CD4-positive, alpha-beta T cell treated with Interleukin-17A for 4 hours (primary cell): Measurements from ENCODE around the gene ANXA8.
"Not testable (repeated sequence)": the region's sequence is repeated elsewhere in the genome, so short reads cannot be mapped to it uniquely, and the experiment has no call there.

Source experiments
- DNase-seq: peaks from one replicate; pipeline ENCODE4 v3.0.0-alpha.2; 2020; ENCODE audit warnings: mixed read lengths

The ANXA8 gene

DNA sequence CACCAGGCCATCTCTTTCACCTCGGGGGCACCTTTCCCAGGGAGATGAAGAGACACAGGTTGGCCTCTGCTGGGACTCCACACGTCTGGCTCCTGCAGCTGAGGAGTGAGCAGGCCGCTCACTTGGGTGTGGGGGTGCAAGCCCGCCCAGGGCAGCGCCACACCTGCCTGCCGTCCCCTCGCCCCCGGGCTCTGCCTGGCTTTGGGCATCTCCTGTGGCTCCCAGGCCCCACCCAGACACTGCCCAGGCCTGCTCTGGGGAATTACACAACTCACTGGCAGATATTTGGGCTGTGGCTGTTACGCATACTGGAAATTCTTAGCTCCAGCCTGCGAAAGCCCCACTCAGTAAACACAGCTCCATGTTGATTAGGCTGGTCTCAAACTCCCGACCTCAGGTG lies at the start of gene ANXA8:
TSS of gene ANXA8 (minus strand) at position 193 of the 400 bp plus-strand sequence. CDS start at position 11, 182 bp downstream.
- DNase-seq: not testable (repeated sequence)

GRCh38 chr10:47523475-47523874 lies 39.6 kb upstream of the ANXA8 start, which contains the start of gene AGAP9:
Gene AGAP9, minus strand, starts transcription at chr10:47523638. Its CDS starts 112 bp downstream, at chr10:47523526.
- DNase-seq: not testable (repeated sequence)

GRCh38 chr10:47502313-47502712 lies 18.4 kb upstream of the ANXA8 start:
- DNase-seq: not testable (repeated sequence)

- not testable (repeated sequence) for DNase-seq
Measured at GRCh38 chr10:47494226-47494625, 10.3 kb upstream of the ANXA8 start.

- DNase-seq: not testable (repeated sequence)
Measured at GRCh38 chr10:47491600-47491999, 7.7 kb upstream of the ANXA8 start, which contains the start of gene FAM25G. Gene FAM25G, minus strand, starts transcription at chr10:47491700. Its CDS starts 26 bp downstream, at chr10:47491674.

DNA sequence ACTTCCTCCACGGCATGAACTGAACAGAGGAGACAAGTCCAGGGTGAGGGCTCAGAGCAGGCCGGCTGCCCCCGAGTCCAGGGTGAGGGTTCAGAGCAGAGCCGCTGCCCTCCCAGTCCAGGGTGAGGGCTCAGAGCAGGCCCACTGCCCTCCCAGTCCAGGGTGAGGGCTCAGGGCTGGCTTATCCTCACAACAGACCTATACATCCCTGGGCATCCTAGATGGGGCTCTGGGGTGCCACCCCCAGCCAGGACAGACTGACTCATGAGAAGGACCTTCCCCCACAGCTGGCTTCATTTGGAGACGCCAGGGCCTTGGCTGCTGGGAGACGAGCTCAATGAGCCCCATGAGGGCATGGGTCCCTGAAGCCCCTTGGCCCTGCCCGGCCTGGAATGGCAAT lies 5.7 kb upstream of the ANXA8 start:
- not testable (repeated sequence) for DNase-seq

DNA sequence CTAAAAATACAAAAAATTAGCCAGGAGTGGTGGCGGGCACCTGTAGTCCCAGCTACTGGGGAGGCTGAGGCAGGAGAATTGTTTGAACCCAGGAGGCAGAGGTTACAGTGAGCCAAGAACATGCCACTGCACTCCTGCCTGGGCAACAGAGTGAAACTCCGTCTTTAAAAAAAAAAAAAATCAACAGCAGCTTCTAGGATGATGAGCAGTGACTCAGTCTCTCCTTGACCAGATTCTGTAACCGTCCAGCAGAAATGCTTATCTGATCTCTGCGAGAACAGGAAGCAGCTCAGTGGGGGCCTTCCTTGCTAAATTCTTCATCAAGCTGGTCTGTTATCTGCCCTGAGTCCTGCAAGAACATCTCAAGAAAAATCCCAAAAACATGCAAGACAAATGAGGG lies 2.0 kb upstream of the ANXA8 start:
- not testable (repeated sequence) for DNase-seq

GRCh38 chr10:47484786-47485185 lies 871 bp upstream of the ANXA8 start:
- not testable (repeated sequence) for DNase-seq

DNA sequence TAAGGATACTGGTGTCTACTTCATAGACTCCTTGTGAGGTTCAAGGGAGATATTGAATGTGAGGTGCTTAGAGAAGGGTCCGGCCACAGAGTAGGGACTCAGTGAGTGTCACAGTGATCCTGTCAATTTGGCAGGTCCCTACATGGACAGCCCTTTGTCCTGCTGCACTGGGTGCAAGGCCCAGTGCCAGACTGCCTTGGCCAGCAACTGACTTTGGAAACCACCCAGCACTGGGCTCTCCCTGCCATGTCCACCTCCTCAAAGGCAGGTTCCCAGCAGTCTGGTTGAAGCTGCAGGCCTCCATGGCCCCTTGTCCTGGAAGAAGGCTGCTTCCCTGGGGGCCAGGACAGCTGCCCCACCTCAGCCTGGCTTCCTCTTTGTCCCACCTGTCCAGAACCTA lies 1.5 kb downstream of the ANXA8 start:
- not testable (repeated sequence) for DNase-seq

DNA sequence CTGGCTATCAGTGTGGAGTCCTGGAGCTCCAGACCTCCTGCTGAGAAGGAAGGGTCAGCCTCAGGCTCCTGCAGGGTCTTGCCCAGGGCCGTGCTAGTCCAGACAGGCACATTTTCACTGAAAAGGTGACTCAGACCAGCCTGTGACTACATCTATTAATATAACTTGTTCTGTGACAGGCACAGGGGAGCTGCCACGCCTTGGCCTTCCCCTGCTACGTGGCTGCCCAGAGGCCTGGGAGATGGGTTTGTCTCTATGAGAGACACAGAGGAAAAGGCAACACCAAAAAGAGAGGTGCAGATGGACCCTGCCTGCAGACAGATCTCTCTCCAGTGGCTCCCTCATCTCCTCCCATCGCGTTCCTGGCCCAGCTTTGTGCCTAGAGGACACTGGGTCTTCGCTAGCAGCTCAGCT lies 2.1 kb downstream of the ANXA8 start:
- DNase-seq: not testable (repeated sequence)

DNA sequence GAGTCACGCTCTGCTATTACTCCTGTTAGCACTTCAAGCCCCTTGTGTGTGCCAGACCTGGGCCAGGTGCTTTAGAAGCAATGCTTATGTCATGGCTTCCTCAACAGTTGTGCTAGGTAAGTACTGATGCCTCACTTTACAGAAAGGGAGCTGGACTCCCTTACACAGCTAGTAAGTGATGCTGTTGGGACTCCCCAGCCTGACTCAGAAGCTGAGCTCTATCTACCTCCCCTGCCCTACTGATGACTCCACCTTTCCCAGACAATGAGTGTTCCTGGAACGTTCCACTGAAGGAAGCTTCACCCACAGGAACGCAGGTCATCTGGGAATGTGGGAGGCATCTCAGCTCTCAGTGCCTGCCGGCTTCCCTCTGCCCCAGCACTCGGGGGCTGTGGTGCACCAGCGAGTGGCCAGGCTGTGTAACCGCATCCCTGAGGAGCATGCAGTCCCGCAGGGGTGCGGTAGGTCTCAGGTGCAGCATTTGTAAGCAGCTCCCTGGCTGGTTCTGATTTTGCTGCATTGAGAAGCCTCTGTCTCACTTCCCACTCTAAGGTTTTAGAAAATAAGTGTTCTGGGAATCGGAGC lies 2.6 kb downstream of the ANXA8 start:
- DNase-seq: not testable (repeated sequence)

DNA sequence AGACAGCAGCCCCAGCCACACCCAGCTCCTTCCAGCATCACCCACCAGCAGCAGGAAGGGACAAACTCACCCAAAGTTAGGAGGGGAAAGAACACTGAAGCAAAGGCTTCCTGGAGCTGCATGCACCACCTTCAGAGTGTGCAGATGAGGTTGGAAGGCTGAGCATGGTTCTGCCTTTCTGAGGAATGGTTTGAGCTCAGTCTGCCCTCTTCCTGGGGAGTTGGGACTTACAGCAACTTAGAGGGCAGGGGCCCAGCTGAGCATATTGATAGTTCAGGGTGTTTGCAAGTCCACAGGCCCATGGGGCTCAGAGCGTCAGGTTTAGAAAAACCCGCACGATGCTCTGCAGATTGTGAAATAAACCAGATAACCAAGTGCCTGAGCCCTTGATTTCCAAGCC lies 3.8 kb downstream of the ANXA8 start:
- not testable (repeated sequence) for DNase-seq

DNA sequence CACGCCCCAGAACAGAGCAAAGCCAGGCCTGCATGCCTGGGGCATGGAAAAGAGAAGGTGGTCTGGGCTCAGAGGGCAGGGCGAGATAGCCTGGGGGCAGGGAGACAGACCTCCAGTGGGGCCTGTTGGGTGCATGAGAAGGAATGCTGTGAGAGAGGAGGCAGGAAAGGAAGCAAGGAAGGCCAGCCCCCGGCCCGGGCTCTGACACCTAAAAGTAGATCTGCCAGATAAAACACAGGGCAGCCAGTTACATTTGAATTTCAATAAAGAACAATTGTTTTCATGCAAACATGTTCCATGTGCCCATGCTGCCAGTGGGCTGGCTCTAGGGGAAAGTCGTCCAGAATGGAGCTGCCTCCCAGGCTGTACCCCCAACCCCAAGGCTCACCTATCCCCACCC lies 5.8 kb downstream of the ANXA8 start:
- not testable (repeated sequence) for DNase-seq

- not testable (repeated sequence) for DNase-seq
Measured at GRCh38 chr10:47477078-47477477, 6.8 kb downstream of the ANXA8 start.

DNA sequence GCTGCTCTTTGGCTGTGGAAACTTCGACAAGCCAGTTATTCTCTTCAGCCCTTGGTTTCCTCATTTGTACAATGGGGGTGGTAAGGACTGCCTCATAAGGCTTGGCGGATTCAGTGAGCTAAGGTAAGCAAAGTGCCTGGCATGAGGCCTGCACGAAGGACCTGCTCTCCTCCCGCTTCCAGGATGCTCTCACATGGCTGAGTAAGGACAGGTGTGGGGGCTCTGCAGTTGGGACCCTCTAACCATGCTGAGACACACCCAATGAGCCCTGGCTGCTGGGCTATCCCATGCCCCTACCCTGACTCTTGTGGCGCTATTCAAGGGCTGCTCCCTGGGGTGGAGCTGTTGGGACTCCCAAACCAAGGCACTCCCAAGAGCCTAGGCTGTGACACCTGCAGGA lies 8.8 kb downstream of the ANXA8 start:
- not testable (repeated sequence) for DNase-seq

DNA sequence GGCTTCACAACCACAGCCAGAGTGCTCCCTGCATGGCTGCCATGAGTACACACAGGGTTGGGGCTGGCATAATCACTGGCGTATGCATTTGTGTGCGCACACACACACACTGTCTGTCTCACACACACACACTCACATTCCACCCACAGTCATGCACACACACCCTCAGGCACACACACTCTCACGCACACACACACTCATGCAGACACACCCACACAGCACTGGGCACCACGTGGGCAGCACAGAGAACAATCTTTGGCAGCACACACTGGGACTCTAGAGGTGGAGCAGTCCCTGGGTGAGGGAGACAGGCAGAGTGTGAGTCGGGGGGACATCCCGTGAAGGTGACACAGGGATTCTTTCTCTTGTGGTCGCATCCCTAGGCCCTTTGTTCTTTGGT lies 10.4 kb downstream of the ANXA8 start:
- not testable (repeated sequence) for DNase-seq

DNA sequence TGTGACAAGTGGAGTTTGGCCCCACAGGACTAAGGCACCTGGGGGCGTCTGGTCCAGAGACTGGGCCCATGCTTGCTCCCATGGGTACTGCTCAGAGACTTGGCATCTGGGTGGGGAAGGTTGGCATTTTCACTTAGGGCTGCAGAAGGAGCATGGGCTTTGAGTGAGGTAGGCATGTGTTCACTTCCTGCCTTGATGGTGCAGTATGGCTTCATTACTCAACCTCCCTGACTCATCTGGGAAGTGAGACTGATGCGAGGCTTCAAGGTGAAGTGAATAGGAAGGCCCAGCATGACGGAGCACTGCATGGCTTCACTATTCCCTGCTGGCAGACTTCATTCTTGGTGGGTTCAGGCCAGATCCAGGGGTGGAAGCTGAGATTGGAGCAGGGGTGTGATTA lies 11.3 kb downstream of the ANXA8 start:
- DNase-seq: not testable (repeated sequence)

DNA sequence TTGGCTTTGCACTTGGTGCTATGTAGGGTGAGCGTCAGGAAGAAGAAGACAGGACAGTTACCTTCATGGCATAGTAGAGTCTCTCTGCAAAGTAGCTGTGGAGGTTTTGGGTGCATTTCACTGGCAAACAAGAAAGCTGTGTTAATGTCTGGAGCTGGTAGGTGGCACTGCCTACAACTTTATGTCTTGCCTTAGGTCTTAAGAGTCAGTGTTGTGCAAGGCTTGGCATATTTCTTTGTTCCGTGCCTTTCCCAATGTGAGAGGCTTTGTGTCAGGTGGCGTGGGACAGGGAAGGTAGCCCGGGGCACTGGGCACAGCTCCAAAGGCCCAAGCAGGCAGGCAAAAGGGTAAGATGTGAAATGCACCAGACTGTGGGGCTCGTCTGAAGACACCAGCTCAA lies 11.8 kb downstream of the ANXA8 start:
- DNase-seq: not testable (repeated sequence)

- not testable (repeated sequence) for DNase-seq
Measured at GRCh38 chr10:47468731-47469528, 15.0 kb downstream of the ANXA8 start.

DNA sequence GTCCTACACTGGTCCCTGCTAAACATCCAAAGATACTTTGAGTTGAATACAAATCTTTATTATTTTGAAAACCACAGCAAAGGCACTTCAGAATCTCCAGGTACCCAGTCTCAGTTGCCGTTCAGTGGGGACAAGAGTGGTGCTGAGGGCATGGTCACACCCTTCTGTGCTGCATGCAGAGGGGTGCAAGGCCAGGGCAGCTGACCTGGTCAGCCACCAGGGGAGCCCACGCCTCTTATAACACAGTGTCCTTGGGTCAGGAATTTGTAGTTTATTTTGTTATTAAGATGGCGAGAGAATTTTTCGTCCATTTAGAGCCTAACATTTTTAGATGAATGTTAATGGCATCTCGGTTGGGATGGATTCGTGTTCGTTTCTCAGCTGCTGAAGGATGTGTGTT lies 16.0 kb downstream of the ANXA8 start:
- not testable (repeated sequence) for DNase-seq

DNA sequence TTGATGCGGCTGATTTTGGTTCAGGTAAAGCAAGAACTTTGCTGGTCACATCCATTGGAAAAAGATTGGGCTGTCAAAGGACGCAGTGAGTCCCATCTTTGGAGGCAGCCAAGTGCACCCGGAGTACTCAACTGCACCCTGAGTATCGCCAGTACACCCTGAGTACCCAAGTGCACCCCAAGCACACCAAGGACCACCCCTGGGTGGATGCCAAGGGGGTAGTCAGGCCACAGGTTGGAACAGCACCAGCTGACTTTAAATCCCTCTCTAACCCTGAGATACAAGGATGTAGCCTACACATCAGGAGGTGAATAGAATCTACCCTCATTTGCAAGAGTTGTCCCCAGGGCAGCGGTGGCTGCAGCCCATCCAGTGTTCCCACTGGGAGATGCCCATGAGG lies 16.5 kb downstream of the ANXA8 start:
- not testable (repeated sequence) for DNase-seq

DNA sequence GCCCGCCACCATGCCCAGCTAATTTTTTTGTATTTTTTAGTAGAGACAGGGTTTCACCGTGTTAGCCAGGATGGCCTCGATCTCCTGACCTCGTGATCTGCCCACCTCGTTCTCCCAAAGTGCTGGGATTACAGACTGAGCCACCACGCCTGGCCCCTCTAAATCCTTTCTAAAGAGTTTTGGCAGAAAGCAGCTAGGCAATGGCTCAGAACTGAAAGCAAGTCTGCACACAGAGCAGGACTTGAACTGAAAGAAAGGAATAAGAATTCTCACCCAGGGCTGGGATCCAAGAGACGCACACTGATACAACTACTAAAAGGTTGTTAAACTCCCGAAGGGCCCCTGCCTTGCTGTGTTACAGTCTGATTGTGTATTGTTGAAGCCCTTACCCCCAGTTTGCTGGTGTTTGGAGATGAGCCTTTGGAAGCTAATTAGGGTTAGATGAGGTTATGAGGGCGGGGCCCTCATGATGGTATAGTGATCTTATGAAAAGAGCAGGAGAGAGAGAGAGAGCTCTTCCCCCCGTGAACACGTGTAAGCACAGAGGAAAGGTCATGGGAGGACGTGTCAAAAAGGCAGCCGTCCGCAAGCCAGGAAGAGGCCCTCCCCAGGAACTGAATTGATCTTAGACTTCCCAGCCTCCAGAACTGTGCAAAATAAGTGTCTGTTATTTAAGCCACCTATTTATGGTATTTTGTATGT lies 18.5 kb downstream of the ANXA8 start:
- not testable (repeated sequence) for DNase-seq
